HG02642 (cell line): ENCODE results near the gene GRID1.

Experiments used
- ATAC-seq: cut with Tn5 transposase; IDR thresholded peaks from one replicate; pipeline ENCODE4 v1.9.1; 2021; ENCODE audit warnings: mild to moderate bottlenecking; ENCODE audit not compliant: unreplicated experiment, poor library complexity

The GRID1 gene

GRCh38 chr10:85565381-85565780 is 801.2 kb downstream of the GRID1 start:
- no peak for ATAC-seq

- ATAC-seq: no peak
Measured at GRCh38 chr10:85558533-85558932, 808.1 kb downstream of the GRID1 start.

- no peak for ATAC-seq
Measured at GRCh38 chr10:85557706-85558105, 808.9 kb downstream of the GRID1 start.

- ATAC-seq: no peak
Measured at GRCh38 chr10:85557077-85557476, 809.5 kb downstream of the GRID1 start.
